ENCODE data around the gene KLHL36. TPM values are rescaled to one million over a fixed set of nuclear protein-coding genes. Genes with fewer than 3 reads are reported as not detected.

The KLHL36 gene
- total RNA-seq: 78.5 and 105 TPM in 2 replicates

GRCh38 chr16:84647828-84648594 is at the start of gene KLHL36:
TSS of gene KLHL36 (plus strand) at chr16:84648511. CDS start at chr16:84650868, 2,357 bp downstream.
- Histone ChIP-seq H3K4me3 (ENCODE audit: low read depth, low read length) (peak within 1 kb of the TSS; percentile 79), H3K27me3 (ENCODE audit: control insufficient read depth, insufficient read depth, low read length) (no peaks in the 10 kb centered on the region), H3K36me3 (ENCODE audit: control insufficient read depth, insufficient read depth, low read length) (peaks cover 3% of the 10 kb centered on the region)
- peak; percentile 5 for TF ChIP-seq CTCF (IDR thresholded peaks at IDR 0.05; ENCODE audit: insufficient read depth, low read length, poor library complexity, severe bottlenecking)
- DNase-seq (ENCODE audit: low read depth): no peak

GRCh38 chr16:84599521-84600202 is 48.6 kb upstream of the KLHL36 start:
- Histone ChIP-seq H3K4me3 (ENCODE audit: low read depth, low read length) (no peak overlapping the region), H3K27me3 (ENCODE audit: control insufficient read depth, insufficient read depth, low read length) (no peaks in the 10 kb centered on the region), H3K36me3 (ENCODE audit: control insufficient read depth, insufficient read depth, low read length) (peaks cover 1% of the 10 kb centered on the region)
- DNase-seq (ENCODE audit: low read depth): peak; percentile 60
- TF ChIP-seq CTCF (IDR thresholded peaks at IDR 0.05; ENCODE audit: insufficient read depth, low read length, poor library complexity, severe bottlenecking): no peak

GRCh38 chr16:84600343-84601229 is 47.7 kb upstream of the KLHL36 start:
- no peak for TF ChIP-seq CTCF (IDR thresholded peaks at IDR 0.05; ENCODE audit: insufficient read depth, low read length, poor library complexity, severe bottlenecking)
- peaks cover 1% of the 10 kb centered on the region for H3K36me3 ChIP-seq (ENCODE audit: control insufficient read depth, insufficient read depth, low read length)
- no peak for DNase-seq (ENCODE audit: low read depth)
- no peak overlapping the region for H3K4me3 ChIP-seq (ENCODE audit: low read depth, low read length)
- H3K27me3 ChIP-seq (ENCODE audit: control insufficient read depth, insufficient read depth, low read length): no peaks in the 10 kb centered on the region

- TF ChIP-seq CTCF (IDR thresholded peaks at IDR 0.05; ENCODE audit: insufficient read depth, low read length, poor library complexity, severe bottlenecking): no peak
- H3K27me3 ChIP-seq (ENCODE audit: control insufficient read depth, insufficient read depth, low read length): no peaks in the 10 kb centered on the region
- DNase-seq (ENCODE audit: low read depth): peak; percentile 91
- H3K4me3 ChIP-seq (ENCODE audit: low read depth, low read length): no peak overlapping the region
- H3K36me3 ChIP-seq (ENCODE audit: control insufficient read depth, insufficient read depth, low read length): peaks cover 2% of the 10 kb centered on the region
Observed at GRCh38 chr16:84603140-84603816, 45.0 kb upstream of the KLHL36 start.

GRCh38 chr16:84603940-84604339 is 44.4 kb upstream of the KLHL36 start:
- no peaks in the 10 kb centered on the region for H3K27me3 ChIP-seq (ENCODE audit: control insufficient read depth, insufficient read depth, low read length)
- no peak for DNase-seq (ENCODE audit: low read depth)
- TF ChIP-seq CTCF (IDR thresholded peaks at IDR 0.05; ENCODE audit: insufficient read depth, low read length, poor library complexity, severe bottlenecking): no peak
- peaks cover 2% of the 10 kb centered on the region for H3K36me3 ChIP-seq (ENCODE audit: control insufficient read depth, insufficient read depth, low read length)
- H3K4me3 ChIP-seq (ENCODE audit: low read depth, low read length): no peak overlapping the region

All from kidney epithelial cell (primary cell).